MCF 10A (cell line): Measurements from ENCODE around the gene ING5. TPM values are rescaled to one million over a fixed set of nuclear protein-coding genes. Genes with fewer than 3 reads are reported as not detected.

Experiments
- BruUV-seq: library from RNA; stranded (reverse); fragments of 400-500 nt; replicated peaks from 2 replicates; lab custom pipeline; 2021; lab: Mats Ljungman, UMichigan
- CTCF ChIA-PET: fragments of 300-600 bp; sonication (Branson Sonifier 250); formaldehyde crosslinking; extraction: SDS; loops from one replicate; lab custom pipeline; 2021; ENCODE audit warnings: antibody characterized with exemption, inconsistent platforms; lab: Yijun Ruan, JAX
- POLR2A ChIA-PET: fragments of 300-600, 350-650 bp; sonication (Branson Sonifier 250); formaldehyde crosslinking; extraction: SDS; loops from one replicate; lab custom pipeline; 2020; ENCODE audit warnings: antibody characterized with exemption, inconsistent platforms; lab: Yijun Ruan, JAX
- DNase-seq: peaks from one replicate; pipeline ENCODE4 v3.0.0-alpha.2; 2018; ENCODE audit not compliant: unreplicated experiment
- H3K27ac Mint-ChIP-seq: one replicate; pipeline ENCODE4 v1.8.0; 2022; ENCODE audit warnings: mild to moderate bottlenecking, low read depth, mixed read lengths; ENCODE audit not compliant: unreplicated experiment
- H3K27me3 Mint-ChIP-seq: one replicate; pipeline ENCODE4 v1.8.0; 2022; ENCODE audit warnings: mixed read lengths; ENCODE audit not compliant: insufficient read depth, unreplicated experiment
- H3K36me3 Mint-ChIP-seq: one replicate; pipeline ENCODE4 v1.8.0; 2022; ENCODE audit warnings: mild to moderate bottlenecking, moderate library complexity, mixed read lengths; ENCODE audit not compliant: insufficient read depth, unreplicated experiment
- H3K4me1 Mint-ChIP-seq: one replicate; pipeline ENCODE4 v1.8.0; 2022; ENCODE audit warnings: mixed read lengths; ENCODE audit not compliant: insufficient read depth, unreplicated experiment
- H3K4me3 Mint-ChIP-seq: one replicate; pipeline ENCODE4 v1.8.0; 2022; ENCODE audit warnings: mild to moderate bottlenecking, moderate library complexity, mixed read lengths; ENCODE audit not compliant: unreplicated experiment
- H3K9me3 Mint-ChIP-seq: one replicate; pipeline ENCODE4 v1.8.0; 2022; ENCODE audit warnings: mixed read lengths; ENCODE audit not compliant: unreplicated experiment
- CTCF ChIP-seq: fragments of 200-600 bp; IDR thresholded peaks from one replicate; pipeline ENCODE4 v1.8.0; 2022; ENCODE audit warnings: antibody characterized with exemption, mild to moderate bottlenecking; ENCODE audit not compliant: unreplicated experiment
- intact Hi-C: fragments of 100-400 bp; cut with micrococcal nuclease; formaldehyde crosslinking; loops from 2 replicates; pipeline ENCODE4 v1.14.1; 2022
- total RNA-seq: library from RNA; stranded (reverse); gene quantifications from 2 replicates; pipeline ENCODE4 v1.2.3, GENCODE V29; 2022

ING5 gene
- total RNA-seq, 1 experiment from 2014 or later = 35.5 TPM

GRCh38 chr2:241764275-241765241 is 62.7 kb downstream of the ING5 start:
- no peak for TF ChIP-seq CTCF
- intact Hi-C loops = no loop called here
- ChIA-PET CTCF (no interaction called here), POLR2A (no interaction called here)
- BruUV-seq = no TSS peak
- Mint-ChIP-seq H3K9me3 (no peaks in the 10 kb centered on the region), H3K27ac (no peak overlapping the region), H3K36me3 (peaks cover 23% of the 10 kb centered on the region), H3K4me3 (no peak overlapping the region), H3K4me1 (no peaks in the 10 kb centered on the region), H3K27me3 (no peaks in the 10 kb centered on the region)
- no peak for DNase-seq

GRCh38 chr2:241767464-241768250 is 65.8 kb downstream of the ING5 start:
- BruUV-seq = no TSS peak
- ChIA-PET CTCF (no interaction called here), POLR2A (no interaction called here)
- Mint-ChIP-seq H3K27me3 (no peaks in the 10 kb centered on the region), H3K4me1 (no peaks in the 10 kb centered on the region), H3K36me3 (peaks cover 4% of the 10 kb centered on the region), H3K4me3 (no peak overlapping the region), H3K9me3 (no peaks in the 10 kb centered on the region), H3K27ac (no peak overlapping the region)
- no peak for TF ChIP-seq CTCF
- intact Hi-C loops = no loop called here
- DNase-seq = no peak

- no peak overlapping the region for H3K27ac Mint-ChIP-seq
- no peaks in the 10 kb centered on the region for H3K9me3 Mint-ChIP-seq
These were observed 66.4 kb downstream of the ING5 start for GRCh38 chr2:241768251-241768711.

More at GRCh38 chr2:241768251-241768711, 66.4 kb downstream of the ING5 start:
- Mint-ChIP-seq H3K4me1 (no peaks in the 10 kb centered on the region), H3K36me3 (peaks cover under 1% of the 10 kb centered on the region), H3K27me3 (no peaks in the 10 kb centered on the region), H3K4me3 (no peak overlapping the region)
- no peak for DNase-seq
- ChIA-PET POLR2A (interaction anchor here (0.5 kb wide), 1 partner anchor 324 kb away, joined by 3 read pairs; no protein-coding TSS in a partner anchor), CTCF (no interaction called here)
- intact Hi-C loops = no loop called here
- no TSS peak for BruUV-seq
- TF ChIP-seq CTCF = no peak
